Measurements from ENCODE around the gene PAPSS2. TPM values are rescaled to one million over a fixed set of nuclear protein-coding genes. Genes with fewer than 3 reads are reported as not detected.
A peak's percentile ranks its signal among the peaks of the same experiment; 100 is the strongest.
"Not testable (repeated sequence)": the region's sequence is repeated elsewhere in the genome, so short reads cannot be mapped to it uniquely, and the experiment has no call there.

Gene PAPSS2
- total and polyA plus RNA-seq, 10 donors = 3.0 to 25.9 (median 12.6) TPM

- H3K27ac ChIP-seq = peak overlapping the region in 2 of 8 donors; percentile 19 to 29
- peak in 2 of 3 donors; percentile 14 to 49 for TF ChIP-seq POLR2AphosphoS5 (IDR thresholded peaks at IDR 0.05)
- H3K4me1 ChIP-seq; H3K27me3 ChIP-seq (replicated peaks in 1 of 7); H3K4me3 ChIP-seq; H3K36me3 ChIP-seq; H3K9me3 ChIP-seq; intact Hi-C loops (cut with DNase I; ENCODE audit: low total_unique reads); DNase-seq: not testable (repeated sequence)
- 89 to 97% (median 94%) methylated on average over 18 of the region's 18 CpGs for WGBS, 5 donors
These were observed 83.4 kb downstream of the PAPSS2 start for GRCh38 chr10:87742992-87743610.

- Histone ChIP-seq H3K36me3 (peaks cover 0 to 9% (median 0%) of the 10 kb centered on the region in 6 donors), H3K4me1 (no peaks in the 10 kb centered on the region), H3K4me3 (no peak overlapping the region), H3K9me3 (no peaks in the 10 kb centered on the region), H3K27me3 (replicated peaks in 1 of 7) (no peaks in the 10 kb centered on the region), H3K27ac (no peak overlapping the region)
- intact Hi-C loops (cut with DNase I; ENCODE audit: low total_unique reads) = no loop called here
- TF ChIP-seq POLR2A (IDR thresholded peaks at IDR 0.05) (no peak), POLR2AphosphoS5 (IDR thresholded peaks at IDR 0.05) (no peak), CTCF (IDR thresholded peaks at IDR 0.05 in 8 of 11, conservative IDR thresholded peaks at IDR 0.05 in 3 of 11) (no peak)
- 92 to 99% (median 96%) methylated on average over 2 of the region's 2 CpGs for WGBS, 5 donors
- no peak for DNase-seq
These were observed 84.9 kb downstream of the PAPSS2 start for GRCh38 chr10:87744606-87745005.

- no peaks in the 10 kb centered on the region for H3K4me1 ChIP-seq
- no peak for DNase-seq
- no peaks in the 10 kb centered on the region for H3K27me3 ChIP-seq (replicated peaks in 1 of 7)
- intact Hi-C loops (cut with DNase I; ENCODE audit: low total_unique reads) = no loop called here
- 51 to 76% (median 67%) methylated on average over 4 of the region's 4 CpGs for WGBS, 5 donors
- H3K27ac ChIP-seq = no peak overlapping the region
- TF ChIP-seq POLR2AphosphoS5 (IDR thresholded peaks at IDR 0.05) (no peak), CTCF (IDR thresholded peaks at IDR 0.05 in 8 of 11, conservative IDR thresholded peaks at IDR 0.05 in 3 of 11) (no peak), POLR2A (IDR thresholded peaks at IDR 0.05) (no peak)
- H3K4me3 ChIP-seq = no peak overlapping the region
- no peaks in the 10 kb centered on the region for H3K9me3 ChIP-seq
- peaks cover 0 to 10% (median 0%) of the 10 kb centered on the region in 6 donors for H3K36me3 ChIP-seq
These were observed 87.2 kb downstream of the PAPSS2 start for GRCh38 chr10:87746911-87747310.

GRCh38 chr10:87748244-87748643, 88.6 kb downstream of the PAPSS2 start:
- H3K36me3 ChIP-seq = peaks cover 0 to 20% (median 4%) of the 10 kb centered on the region in 6 donors
- H3K27me3 ChIP-seq (replicated peaks in 1 of 7); H3K27ac ChIP-seq; H3K4me1 ChIP-seq; H3K4me3 ChIP-seq; intact Hi-C loops (cut with DNase I; ENCODE audit: low total_unique reads); DNase-seq; H3K9me3 ChIP-seq: not testable (repeated sequence)
- 91 to 94% (median 92%) methylated on average over 4 of the region's 4 CpGs for WGBS, 5 donors

- H3K27ac ChIP-seq = no peak overlapping the region
- H3K4me1 ChIP-seq = no peaks in the 10 kb centered on the region
- 57 to 65% (median 64%) methylated on average over 5 of the region's 5 CpGs for WGBS, 5 donors
- H3K27me3 ChIP-seq (replicated peaks in 1 of 7) = no peaks in the 10 kb centered on the region
- H3K4me3 ChIP-seq = no peak overlapping the region
- no peak for DNase-seq
- peaks cover 0 to 34% (median 18%) of the 10 kb centered on the region in 6 donors for H3K36me3 ChIP-seq
- H3K9me3 ChIP-seq = no peaks in the 10 kb centered on the region
- no peak for TF ChIP-seq POLR2AphosphoS5 (IDR thresholded peaks at IDR 0.05)
- TF ChIP-seq CTCF (IDR thresholded peaks at IDR 0.05 in 8 of 11, conservative IDR thresholded peaks at IDR 0.05 in 3 of 11) = no peak
- TF ChIP-seq POLR2A (IDR thresholded peaks at IDR 0.05) = no peak
- intact Hi-C loops (cut with DNase I; ENCODE audit: low total_unique reads) = no loop called here
These were observed 90.5 kb downstream of the PAPSS2 start for GRCh38 chr10:87750001-87750671.

Measured in spleen (tissue), 11 donors.